ENCODE measurements around the gene RAB7A. TPM values are rescaled to one million over a fixed set of nuclear protein-coding genes. Genes with fewer than 3 reads are reported as not detected.

The RAB7A gene
- total RNA-seq, 1 experiment from 2014 or later = 491 TPM

DNA sequence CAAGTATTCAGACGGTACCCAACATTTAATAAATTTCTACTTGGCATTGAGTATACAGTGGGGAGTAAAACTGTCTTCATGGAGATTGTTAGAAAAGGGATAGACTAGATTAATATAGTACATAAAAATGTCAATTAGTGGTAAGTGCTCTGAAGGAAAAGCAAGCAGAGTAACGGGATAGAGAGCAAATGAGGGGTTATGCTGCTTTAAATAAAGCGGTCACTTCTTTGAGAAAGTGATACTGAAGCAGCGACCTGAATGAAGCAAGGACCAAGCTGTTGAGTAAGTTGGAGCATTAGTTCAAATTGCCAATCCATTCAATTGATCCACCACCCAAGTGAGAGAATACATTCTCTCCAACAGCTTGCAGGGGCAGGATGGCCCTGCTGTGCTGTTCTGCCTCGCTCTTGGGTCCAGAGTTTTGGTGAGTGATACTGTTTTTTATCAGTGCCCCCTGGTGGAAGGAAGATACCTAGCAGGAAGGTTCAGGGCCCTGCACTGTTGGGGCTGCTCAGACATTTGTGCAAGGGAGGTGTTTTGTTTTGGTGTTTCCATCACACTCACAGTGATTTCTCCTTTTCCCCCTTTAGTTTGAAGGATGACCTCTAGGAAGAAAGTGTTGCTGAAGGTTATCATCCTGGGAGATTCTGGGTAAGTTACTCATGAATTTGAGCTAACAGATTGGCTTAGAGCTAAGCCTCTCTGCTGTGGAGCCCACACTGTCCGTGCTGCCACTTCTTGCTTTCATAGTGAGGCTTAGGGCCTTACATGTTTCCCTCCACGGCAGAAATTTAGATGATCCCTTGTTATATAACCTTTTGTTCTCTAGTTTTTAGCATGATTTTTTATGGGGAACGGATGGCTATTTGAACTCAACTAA, 69.0 kb downstream of the RAB7A start:
- intact Hi-C loops (cut with micrococcal nuclease; ENCODE audit: unreplicated experiment) = loop anchor here (1.0 kb wide), 1 partner anchor 115 kb away; no protein-coding TSS in a partner anchor
- BruUV-seq (replicated peaks) = no TSS peak
- Mint-ChIP-seq H3K4me1 (ENCODE audit: low read depth, unreplicated experiment) (peaks cover 18% of the 10 kb centered on the region), H3K9me3 (ENCODE audit: low read depth, unreplicated experiment) (no peaks in the 10 kb centered on the region), H3K36me3 (ENCODE audit: insufficient read depth, unreplicated experiment) (peaks cover 43% of the 10 kb centered on the region), H3K27ac (ENCODE audit: unreplicated experiment) (peak overlapping the region; percentile 1), H3K4me3 (ENCODE audit: low read depth, unreplicated experiment) (no peak overlapping the region), H3K27me3 (ENCODE audit: unreplicated experiment) (no peaks in the 10 kb centered on the region)
- CTCF ChIA-PET = interaction anchor here (0.6 to 3.2 kb wide), 11 partner anchors 9 to 258 kb away, joined by 3 to 59 read pairs (median 3); partner anchors contain the start of gene ACAD9
- peak; percentile 92 for TF ChIP-seq CTCF (IDR thresholded peaks at IDR 0.05; ENCODE audit: unreplicated experiment)
- DNase-seq = peak; percentile 79

DNA sequence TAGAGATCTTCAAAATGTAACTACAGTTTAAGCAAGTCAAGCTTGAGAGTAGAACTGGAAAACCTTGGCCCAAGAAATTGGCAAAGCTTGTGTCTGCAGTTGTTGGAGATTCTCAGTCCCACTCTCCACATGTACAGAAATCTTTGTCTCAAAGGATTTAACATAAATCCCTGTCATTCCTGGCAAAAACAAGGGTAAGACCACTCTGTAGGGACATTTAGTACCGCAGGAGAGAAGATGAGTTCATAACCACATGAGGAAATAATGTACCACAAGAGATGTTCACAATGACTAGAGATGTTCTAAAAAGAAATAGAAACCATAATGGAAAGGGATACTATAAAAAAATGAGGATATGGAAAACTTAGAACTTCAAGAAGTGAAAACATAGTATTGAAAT, 73.7 kb downstream of the RAB7A start:
- no peak overlapping the region for H3K27ac Mint-ChIP-seq (ENCODE audit: unreplicated experiment)
- DNase-seq = no peak
- intact Hi-C loops (cut with micrococcal nuclease; ENCODE audit: unreplicated experiment) = no loop called here
- BruUV-seq (replicated peaks) = no TSS peak
- H3K4me1 Mint-ChIP-seq (ENCODE audit: low read depth, unreplicated experiment) = peaks cover 39% of the 10 kb centered on the region
- TF ChIP-seq CTCF (IDR thresholded peaks at IDR 0.05; ENCODE audit: unreplicated experiment) = no peak
- no peak overlapping the region for H3K4me3 Mint-ChIP-seq (ENCODE audit: low read depth, unreplicated experiment)
- CTCF ChIA-PET = interaction anchor here (0.7 kb wide), 1 partner anchor 145 kb away, joined by 3 read pairs; no protein-coding TSS in a partner anchor
- H3K27me3 Mint-ChIP-seq (ENCODE audit: unreplicated experiment) = no peaks in the 10 kb centered on the region
- no peaks in the 10 kb centered on the region for H3K9me3 Mint-ChIP-seq (ENCODE audit: low read depth, unreplicated experiment)
- H3K36me3 Mint-ChIP-seq (ENCODE audit: insufficient read depth, unreplicated experiment) = peaks cover 76% of the 10 kb centered on the region

DNA sequence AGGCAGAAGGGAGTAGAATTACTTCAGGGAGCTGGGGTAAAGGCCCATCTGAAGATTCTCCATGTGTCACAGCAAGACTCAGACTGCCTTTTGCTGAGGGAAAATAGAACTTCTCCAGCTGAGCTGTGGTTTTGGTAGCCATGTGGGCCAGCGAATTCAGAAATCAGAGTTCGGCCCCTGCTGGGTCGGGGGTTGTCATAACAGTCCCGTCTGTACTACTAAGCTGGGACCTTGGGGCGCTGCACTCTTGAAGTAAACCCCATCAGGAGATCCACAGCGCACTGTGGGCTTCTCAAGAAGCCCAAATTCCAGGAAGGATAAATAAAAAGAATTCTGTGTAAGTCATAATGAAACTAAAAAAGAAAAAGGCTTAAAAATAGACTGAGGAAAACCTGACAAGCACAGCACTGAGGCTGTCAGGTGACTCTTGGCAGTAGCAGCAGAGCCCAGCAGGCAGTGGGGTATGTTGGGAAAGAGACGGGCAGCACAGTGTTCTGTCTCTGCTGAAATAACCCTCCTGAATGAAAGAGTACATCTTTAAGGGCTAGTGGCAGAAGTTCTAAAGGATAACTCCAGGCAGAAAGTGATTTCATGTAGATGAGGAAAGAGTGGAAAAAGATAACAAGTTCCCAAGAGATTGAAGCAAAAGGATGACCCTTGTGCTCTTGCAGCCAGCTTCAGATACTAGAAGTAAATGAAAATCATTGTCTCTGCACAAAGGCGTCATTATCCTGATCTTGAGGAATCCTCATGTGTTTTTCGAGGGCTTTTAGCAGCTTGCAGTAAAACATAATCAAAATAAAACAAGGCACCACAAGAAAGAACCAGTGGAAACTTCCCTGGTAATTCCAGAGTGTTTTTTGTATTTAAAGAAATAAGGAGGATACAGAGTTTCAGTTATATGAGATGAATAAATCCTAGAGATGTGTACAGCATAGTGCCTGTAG, 74.5 kb downstream of the RAB7A start:
- Mint-ChIP-seq H3K9me3 (ENCODE audit: low read depth, unreplicated experiment) (no peaks in the 10 kb centered on the region), H3K27ac (ENCODE audit: unreplicated experiment) (no peak overlapping the region)
- TF ChIP-seq CTCF (IDR thresholded peaks at IDR 0.05; ENCODE audit: unreplicated experiment) = no peak

DNA sequence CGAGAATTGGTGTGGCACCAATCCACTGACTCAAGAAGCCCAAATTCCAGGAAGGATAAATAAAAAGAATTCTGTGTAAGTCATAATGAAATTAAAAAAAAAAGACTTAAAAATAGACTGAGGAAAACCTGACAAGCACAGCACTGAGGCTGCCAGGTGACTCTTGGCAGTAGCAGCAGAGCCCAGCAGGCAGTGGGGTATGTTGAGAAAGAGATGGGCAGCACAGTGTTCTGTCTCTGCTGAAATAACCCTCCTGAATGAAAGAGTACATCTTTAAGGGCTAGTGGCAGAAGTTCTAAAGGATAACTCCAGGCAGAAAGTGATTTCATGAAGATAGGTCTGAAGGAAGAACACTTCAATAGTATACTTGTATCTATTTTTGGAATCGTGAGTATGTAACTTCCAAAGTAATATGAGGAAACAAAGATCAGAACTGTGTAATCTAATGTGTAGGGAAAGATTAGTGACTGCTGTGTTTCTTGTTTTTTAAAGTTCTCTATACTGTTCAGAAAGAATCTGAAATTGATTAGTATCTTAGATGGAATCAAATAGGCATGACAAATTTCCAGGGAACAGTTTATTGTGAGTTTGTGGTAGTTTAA, 75.9 kb downstream of the RAB7A start:
- H3K4me3 Mint-ChIP-seq (ENCODE audit: low read depth, unreplicated experiment) = no peak overlapping the region
- no peak overlapping the region for H3K27ac Mint-ChIP-seq (ENCODE audit: unreplicated experiment)
- H3K27me3 Mint-ChIP-seq (ENCODE audit: unreplicated experiment) = no peaks in the 10 kb centered on the region
- H3K36me3 Mint-ChIP-seq (ENCODE audit: insufficient read depth, unreplicated experiment) = peaks cover 80% of the 10 kb centered on the region
- H3K9me3 Mint-ChIP-seq (ENCODE audit: low read depth, unreplicated experiment) = no peaks in the 10 kb centered on the region
- no peak for TF ChIP-seq CTCF (IDR thresholded peaks at IDR 0.05; ENCODE audit: unreplicated experiment)
- H3K4me1 Mint-ChIP-seq (ENCODE audit: low read depth, unreplicated experiment) = peaks cover 56% of the 10 kb centered on the region
- no TSS peak for BruUV-seq (replicated peaks)
- DNase-seq = no peak
- intact Hi-C loops (cut with micrococcal nuclease; ENCODE audit: unreplicated experiment) = no loop called here
- CTCF ChIA-PET = interaction anchor here (0.6 kb wide), 1 partner anchor 1311 kb away, joined by 6 read pairs; no protein-coding TSS in a partner anchor

More for the DNA sequence above, 74.5 kb downstream of the RAB7A start:
- no peaks in the 10 kb centered on the region for H3K27me3 Mint-ChIP-seq (ENCODE audit: unreplicated experiment)
- BruUV-seq (replicated peaks) = no TSS peak
- intact Hi-C loops (cut with micrococcal nuclease; ENCODE audit: unreplicated experiment) = no loop called here
- H3K4me3 Mint-ChIP-seq (ENCODE audit: low read depth, unreplicated experiment) = no peak overlapping the region
- H3K4me1 Mint-ChIP-seq (ENCODE audit: low read depth, unreplicated experiment) = peaks cover 42% of the 10 kb centered on the region
- CTCF ChIA-PET = interaction anchor here (0.7 kb wide), 1 partner anchor 146 kb away, joined by 3 read pairs; no protein-coding TSS in a partner anchor
- DNase-seq = no peak
- H3K36me3 Mint-ChIP-seq (ENCODE audit: insufficient read depth, unreplicated experiment) = peaks cover 74% of the 10 kb centered on the region
